GM21360 (cell line): ENCODE measurements around the gene MRPL21.

Experiments
- ATAC-seq: cut with Tn5 transposase; IDR thresholded peaks from one replicate; pipeline ENCODE4 v1.9.1; 2021; ENCODE audit warnings: mild to moderate bottlenecking, moderate library complexity; ENCODE audit not compliant: unreplicated experiment

Gene MRPL21

DNA sequence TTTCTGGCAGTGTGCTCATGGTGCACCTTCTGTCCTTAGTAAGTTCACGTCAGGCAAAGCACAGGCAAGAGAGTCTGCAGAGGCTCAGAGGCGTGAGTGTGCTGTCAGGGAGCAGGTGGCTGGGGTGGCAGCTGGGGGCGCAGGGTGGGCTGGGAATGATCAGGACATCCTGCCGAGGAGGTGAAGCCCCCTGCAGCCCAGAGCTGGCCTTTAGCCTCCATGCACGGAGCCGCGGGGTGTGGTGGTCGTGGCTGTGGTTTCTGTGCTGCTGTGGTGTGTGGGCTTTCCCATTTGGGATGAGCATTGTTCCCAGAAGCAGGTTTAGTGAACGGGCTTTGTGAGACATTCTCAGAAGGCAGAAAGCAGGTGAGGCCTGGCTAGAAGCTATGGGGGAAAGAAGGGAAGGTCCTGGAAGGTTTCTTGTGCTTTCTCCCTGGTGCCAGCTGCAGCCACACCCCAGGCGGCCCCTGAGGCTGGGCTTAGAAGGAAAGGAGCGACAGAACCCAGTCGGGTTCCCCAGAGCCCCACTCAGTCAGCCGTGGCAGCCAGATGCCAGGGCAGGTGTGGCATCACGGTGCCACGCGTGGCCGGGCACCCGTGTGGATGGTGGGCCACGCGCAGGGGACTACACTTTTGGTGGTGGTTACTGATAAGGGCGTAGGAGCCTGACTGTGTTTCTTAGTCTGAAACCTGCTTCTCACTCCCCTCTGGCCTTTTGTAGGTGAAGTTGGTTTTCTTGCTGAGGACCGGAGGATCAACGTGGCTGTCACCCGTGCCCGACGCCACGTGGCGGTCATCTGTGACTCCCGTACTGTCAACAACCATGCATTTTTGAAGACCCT, 32.1 kb upstream of the MRPL21 start:
- ATAC-seq = no peak

DNA sequence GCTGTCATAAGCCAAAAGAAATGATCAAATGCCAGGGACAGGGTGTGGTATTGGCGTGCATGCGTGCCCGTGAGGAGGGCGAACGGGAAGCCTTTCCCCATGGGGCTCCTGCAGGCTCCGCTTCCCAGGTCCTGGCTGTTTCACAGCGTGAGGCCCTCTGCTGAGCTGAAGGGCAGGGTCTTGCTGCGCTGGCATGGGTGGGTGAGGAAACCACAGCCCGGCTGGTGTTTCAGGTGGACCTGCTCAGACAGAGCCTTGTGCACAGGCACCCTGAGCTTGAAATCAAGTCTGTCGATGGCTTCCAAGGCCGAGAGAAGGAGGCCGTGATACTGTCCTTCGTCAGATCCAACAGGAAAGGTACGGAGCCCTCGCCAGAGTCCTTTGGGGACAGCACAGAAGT, 31.4 kb upstream of the MRPL21 start:
- no peak for ATAC-seq

DNA sequence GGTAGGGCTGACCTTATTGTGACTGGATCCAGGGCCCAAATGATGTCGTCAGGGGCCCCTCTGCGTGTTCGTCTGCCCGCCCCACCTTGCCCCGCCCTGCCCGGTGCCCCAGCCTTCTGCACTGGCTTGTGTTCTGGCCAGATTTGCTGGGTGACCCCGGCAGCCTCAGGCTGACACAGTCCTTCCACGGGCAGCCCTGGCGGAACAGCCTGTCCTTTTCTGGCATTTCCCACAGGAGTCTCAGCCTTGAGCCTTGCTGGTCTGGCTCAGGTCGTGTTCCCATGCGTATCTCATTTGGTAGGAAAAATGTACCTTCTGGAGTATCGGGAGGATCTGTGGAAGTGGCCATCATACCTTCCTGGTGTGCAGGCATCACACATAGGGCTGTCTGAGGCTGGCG, 31.0 kb upstream of the MRPL21 start:
- ATAC-seq = no peak

DNA sequence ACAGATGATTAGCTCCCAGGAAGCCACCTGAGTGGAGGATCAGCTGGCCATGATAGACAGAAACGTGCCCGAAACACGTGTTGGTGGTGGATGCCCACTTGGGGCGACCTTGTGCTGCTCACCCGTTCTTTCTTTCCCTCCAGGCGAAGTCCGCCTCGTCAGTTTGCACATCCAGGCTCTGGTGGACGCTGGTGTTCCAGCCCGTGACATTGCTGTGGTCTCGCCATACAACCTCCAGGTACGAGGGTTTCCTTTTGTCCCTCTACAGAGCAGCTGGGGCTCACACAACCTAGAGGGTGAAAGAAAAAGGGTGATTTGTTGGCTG, 30.7 kb upstream of the MRPL21 start:
- ATAC-seq = no peak

DNA sequence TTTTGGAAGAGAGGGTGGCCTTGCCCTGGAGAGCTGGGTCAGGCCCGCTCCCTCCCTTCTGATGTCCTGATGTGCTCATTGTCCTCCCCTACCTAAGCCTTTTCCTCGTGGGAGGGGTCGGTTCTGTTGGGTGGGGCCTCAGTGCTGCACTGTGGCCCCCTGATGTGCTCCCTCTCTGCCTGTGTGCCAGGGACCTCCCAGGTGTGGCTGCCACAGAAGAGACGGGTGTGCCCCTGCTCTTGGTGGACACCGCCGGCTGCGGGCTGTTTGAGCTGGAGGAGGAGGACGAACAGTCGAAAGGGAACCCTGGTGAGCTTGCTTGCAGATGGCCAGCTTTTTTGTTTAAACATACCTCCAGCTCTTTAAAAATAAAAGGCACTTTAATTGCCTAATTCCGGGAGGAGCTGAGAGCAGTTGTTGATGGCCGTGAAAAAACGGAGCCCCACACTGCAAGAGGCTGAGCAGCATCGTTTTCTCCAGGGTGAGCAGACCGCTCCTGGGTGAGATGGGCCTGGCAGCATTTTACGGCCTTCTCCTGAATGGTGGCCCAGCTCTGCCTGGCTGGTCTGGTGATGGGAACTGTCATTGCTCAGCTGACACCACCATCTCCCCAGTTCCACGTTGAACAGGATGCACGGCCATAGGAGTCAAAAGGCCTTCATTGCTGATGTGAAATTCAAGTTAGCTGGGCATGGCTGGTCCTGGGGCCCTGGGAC, 30.1 kb upstream of the MRPL21 start:
- no peak for ATAC-seq

DNA sequence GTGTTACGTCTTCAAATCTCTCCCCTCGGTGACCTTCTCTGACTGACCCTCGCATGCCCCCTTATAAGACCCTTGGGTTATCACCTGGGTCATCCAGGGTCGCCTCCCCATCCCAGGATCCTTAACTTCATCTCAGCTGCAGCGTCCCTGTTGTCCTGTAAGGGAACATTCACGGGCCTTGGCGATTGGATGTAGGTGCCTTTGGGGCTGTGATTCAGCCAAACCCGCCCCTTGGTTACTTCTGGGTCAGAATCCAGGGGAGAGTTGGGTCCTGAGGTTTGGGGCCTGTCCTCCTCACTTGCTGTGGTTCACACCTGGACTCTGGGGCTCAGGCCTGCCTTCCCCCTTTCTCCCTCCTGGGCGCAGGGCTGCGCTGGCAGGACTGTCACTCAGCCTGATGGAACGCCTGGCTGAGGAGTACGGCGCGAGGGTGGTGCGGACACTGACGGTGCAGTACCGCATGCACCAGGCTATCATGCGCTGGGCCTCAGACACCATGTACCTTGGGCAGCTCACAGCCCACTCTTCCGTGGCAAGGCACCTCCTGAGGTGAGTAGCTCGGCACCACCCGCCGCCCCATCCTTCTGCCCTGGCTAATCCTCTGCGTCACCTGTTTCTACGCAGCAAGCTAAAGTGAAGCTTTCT, 29.4 kb upstream of the MRPL21 start:
- ATAC-seq = no peak

DNA sequence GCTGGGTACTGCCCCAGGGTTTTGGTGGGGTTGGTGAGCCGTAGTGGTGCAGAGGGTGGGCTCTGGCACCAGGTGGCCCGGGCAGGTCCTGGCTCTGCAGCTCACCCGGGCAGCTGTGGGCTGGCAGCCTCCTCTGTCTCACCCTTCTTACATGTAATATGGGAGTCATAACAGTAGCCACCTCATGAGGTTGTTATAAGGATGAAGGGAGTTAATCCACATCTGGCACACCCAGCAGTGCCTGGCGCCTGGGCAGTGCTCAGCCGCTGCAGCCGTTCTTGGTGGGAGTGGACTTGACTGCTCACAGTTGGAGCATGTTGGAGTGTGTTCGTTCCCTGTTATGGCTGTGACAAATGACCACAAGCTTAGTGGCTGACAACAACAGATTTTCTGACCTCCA, 28.7 kb upstream of the MRPL21 start:
- ATAC-seq = no peak

DNA sequence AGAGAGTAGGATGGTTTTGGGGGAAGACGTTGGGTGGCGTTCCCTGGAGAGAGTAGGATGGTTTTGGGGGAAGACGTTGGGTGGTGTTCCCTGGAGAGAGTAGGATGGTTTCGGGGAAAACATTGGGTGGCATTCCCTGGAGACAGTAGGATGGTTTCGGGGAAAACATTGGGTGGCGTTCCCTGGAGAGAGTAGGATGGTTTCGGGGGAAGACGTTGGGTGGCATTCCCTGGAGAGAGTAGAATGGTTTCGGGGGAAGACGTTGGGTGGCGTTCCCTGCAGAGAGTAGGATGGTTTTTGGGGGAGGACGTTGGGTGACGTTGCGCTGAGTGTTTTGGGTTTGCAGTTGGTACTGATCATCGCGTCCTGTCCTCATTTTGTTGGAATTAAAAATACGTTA, 28.3 kb upstream of the MRPL21 start:
- no peak for ATAC-seq

DNA sequence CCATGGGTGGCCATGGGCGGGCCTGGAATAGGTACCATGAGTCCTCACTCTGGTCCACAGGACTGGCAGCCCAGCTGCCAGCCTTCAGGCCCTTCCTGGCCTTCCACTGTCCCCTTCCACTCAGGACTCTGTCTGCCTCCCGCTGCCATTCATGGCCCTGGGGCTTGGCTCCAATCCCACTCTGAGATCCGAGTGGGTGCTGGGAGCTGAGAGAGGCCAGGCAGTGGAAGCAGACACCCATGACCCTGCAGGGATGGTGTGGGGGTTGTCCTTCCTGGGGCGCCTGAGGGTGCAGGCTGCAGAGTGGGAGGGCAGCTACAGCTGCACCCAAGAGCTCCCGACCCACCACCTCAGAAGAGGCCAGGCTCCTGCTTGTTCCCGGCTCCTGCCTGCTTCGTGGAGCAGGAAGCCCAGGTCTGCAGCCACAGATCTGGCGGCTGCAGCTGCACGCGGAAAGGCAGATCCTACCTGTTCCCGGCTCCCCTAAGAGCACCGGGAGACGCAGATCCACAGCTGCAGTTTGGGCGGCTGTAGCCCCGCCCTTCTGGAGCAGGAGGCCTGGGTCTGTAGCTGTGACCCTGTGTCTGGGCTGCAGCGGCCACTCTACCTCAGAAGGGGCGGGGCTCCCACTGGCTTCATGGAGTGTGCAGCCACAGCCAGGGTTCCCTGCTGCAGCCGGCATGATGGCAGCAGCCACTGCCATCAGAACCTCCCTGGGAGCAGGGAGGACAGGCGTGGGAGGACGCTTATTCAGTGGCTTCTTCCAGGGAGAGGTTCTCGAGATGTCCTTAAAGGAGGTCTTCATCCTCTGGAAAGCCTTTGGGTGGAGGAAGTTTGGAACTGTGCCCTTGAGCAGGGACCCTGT, 27.6 kb upstream of the MRPL21 start:
- ATAC-seq = no peak

DNA sequence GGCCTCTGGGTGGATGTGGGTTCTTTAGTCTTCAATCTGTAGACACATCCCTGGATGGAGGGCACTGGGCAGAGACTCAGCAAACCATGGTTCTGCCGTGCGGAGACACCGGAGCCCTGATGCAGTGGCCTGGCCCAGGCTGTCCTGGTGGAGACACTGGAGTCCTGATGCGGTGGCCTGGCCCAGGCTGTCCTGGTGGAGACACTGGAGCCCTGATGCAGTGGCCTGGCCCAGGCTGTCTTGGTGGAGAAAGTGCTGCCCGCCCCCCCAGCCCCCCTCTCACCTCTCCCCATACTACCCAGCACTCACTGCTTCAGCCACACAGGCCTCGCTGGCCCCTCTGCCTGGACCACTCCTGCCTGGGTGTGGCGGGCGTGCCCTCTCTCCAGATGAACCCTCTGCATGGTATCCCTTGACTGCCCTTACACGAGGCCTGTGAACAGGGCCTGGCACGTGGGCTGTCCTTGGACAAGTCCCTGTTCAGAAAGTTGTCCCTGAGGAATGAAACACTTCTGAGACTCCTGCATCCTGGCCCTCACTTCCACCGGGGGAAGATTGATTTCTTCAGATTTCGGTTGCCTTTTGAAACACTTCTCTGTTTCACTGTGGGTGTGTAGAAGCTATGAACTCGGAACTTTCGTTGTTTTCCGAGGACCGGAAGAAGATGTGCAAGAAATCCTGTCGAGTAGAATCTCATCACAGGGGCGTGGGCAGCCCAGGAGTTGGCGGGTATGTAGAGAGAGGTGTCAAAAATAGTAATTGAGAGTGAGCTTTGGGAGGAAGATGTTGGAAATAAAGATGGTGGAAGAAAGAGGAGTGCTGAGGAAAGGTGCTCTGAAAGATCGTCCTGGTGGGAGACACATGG, 26.3 kb upstream of the MRPL21 start:
- no peak for ATAC-seq

DNA sequence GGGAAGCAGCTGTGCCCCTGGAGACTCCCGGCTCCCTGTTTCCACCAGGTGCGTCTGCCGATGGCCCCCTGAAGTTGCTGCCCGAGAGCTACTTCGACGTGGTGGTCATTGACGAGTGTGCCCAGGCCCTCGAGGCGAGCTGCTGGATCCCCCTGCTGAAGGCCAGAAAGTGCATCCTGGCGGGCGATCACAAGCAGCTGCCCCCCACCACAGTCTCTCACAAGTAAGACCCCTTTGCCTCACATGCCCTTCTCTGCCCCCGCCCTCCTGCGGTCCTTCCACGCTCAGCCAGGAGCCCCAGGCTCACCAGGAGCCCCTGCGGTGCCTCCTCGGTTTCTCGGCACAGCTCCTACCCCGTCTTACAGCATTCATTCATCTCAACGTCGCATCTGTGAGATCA, 25.5 kb upstream of the MRPL21 start:
- no peak for ATAC-seq

DNA sequence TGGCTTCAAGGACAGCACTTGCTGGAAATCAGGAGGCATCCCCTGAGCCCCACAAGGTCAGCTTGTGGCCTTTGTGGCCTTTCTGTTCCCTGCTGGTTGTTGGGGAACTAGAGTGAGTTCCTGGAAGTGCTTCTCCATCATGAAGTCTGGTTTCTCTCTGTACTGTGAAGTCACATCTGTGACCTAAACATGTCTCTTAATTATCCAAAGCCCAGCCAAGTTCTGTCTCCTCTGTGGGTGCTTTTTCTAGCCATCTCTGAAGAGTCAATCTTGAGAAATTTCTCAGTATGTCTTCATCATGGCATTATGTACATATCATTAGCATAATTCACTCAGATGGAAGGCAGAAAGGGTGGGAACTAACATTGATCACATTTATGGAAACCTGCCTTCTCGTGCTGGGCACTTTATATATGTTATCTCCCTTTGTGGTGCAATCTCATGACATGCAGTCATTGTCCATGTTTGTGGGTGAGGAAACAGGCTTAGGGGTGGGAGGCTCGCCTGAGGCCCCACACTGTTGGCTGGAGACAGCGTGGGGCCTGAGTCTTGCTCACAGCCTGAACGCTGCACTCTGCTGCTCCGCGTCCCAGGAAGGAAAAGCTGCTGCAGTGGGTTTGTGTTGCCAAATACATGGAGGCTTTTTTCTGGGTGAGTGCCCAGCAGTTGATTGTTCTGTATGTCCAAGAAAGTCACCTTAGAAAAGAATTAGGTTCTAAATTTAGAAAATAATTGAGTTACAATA, 24.7 kb upstream of the MRPL21 start:
- ATAC-seq = no peak

DNA sequence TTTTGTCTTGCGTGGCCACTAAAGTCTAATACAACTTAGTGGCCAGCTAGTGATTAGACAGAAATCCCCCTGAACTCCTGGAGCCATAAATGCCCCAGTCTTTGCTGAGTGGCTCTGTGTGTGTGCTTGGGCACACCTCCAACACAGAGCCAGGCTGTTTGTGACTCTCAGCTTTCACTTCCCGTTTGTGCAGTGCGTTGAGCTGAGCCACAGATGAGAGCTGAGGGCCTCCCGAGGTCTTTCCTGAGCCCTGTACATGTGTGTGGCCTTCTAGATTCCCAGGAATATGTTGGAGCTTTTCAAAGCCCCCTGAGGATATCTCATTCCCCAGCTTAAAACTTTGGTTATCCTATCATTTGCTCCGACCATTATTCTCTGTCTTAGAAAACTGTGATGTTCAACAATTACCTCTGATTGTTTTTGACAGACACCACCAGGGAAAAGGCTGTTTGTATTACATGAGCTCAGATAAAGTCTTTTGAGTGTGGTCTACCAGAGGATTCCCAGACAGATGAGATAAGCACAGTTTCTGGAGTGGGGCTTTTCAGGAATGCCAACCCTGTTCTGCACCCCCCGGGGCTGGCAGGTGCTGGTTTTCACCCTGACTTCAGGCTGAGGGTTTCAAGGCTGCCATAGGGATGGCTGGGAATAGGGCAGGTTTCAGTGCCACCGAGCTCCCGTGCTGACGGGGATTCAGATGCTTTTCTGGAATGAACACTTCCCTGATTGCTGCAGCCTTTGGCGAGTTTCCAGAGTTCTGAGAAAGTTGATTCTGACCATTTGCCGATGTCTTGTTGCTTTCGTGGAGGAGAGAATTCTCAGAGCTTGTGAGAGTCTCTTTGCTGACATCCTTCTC, 23.9 kb upstream of the MRPL21 start:
- ATAC-seq = no peak

DNA sequence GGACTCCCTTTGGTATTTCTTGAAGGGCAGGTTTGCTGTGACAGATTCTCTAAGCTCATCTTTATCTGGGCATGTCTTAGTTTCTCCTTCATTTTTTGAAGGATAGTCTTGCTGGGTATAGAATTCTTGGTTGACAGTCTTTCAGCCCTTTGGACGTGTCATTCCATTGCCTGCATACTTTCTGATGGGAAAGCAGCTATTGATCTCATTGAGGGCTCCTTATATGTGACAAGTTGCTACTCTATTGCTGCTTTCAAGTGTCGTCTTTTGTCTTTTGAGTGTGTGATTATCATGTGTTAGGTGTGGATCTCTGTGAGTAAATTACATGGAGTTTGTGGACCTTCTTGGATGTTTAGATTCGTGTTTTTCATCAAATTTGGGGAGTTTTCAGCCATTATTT, 22.0 kb upstream of the MRPL21 start:
- ATAC-seq = no peak

DNA sequence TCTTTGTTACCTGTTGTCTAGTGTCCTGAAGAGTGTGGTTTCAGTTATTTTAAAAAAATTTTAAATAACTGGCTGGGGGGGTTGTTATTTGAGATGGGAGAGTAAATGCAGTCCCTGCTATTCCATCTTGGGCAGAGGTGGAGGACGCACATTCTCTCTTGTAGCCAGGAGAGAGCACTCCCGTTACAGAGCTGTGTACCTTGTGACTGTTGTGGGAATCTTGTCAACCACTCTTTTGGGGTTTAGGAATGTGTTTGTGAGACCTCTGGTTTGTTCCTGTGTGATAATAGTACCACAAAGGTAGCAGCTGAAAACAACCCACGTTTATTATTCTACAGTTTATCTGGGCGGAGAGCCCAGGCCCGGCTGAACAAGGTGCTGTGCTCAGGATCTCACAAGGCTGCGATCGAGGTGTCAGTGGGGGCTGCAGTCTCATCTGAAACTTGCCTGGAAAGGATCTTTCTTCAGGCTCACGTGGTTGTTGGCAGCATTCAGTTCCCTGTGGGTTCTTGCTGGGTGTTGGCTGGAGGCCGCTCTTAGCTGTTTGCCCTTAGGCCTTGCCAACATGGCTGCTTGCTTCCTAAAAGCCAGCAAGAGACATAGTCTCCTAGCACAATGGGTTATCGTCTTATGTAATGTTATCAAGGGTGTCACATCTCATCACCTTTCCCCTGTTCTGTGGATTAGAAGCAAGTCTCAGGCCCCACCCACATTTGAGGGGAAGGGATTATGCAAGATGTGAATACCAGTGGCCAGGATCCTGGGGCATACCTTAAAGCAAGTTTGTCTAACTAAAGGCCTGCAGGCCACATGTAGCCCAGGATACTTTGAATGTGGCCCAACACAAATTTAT, 20.7 kb upstream of the MRPL21 start:
- ATAC-seq = no peak

DNA sequence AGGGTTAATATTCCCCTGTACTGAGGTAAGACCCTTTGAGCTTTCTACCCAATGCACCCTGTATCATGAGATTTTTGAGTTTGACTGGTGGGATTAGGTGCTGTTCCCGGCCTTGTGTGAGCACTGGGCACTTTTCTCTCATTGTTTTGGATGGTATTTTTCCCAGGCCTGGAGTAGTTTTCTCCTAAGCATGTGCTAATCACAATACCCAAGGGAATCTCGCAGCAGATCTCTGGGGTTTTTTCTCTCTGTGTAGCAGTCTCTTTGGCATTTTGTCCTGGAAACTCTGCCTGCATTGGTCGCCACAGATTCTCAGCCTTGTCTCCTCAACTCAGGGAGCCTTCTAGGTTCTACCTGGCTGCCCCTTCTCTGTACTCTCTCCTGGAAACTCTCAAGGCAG, 20.0 kb upstream of the MRPL21 start:
- no peak for ATAC-seq

DNA sequence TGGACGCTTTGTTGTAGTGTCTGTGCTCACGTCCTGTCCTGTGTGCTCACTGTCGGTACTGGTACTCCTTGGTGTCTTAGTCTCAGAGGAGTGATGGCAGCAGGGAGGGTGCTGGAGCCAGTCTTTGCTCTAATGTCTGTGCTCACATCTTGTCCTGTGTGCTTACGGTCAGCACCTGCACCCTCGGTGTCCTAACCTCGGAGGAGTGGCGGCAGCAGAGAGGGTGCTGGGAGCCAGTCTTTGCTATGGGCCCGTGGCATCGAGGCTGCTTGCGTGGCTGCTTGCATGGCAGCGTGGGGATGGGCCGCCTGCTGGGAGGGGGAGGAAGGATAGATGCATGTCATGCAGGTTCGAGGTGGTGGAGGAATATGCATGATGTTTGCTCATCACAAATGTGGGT, 12.8 kb upstream of the MRPL21 start:
- ATAC-seq = no peak

DNA sequence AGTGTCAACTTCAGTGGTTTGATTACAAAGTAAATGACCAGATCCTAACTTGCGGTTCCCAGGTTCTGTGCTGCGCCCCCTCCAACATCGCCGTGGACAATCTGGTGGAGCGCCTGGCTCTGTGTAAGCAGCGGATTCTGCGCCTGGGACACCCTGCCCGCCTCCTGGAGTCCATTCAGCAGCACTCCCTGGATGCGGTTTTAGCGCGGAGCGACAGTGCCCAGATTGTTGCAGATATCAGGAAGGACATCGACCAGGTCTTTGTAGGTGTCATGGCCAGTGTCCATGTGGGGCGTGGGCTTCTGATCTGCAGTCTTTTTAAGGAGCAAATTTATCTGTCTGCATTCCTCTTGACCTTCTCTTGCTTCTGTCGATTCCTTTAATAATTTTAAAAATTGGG, 11.1 kb upstream of the MRPL21 start:
- ATAC-seq = no peak
